ENCODE measurements around the gene CDON. TPM values are rescaled to one million over a fixed set of nuclear protein-coding genes. Genes with fewer than 3 reads are reported as not detected.

Gene CDON
- total RNA-seq, 1 experiment from 2014 or later: 17.2 TPM

GRCh38 chr11:126101930-126102283 lies 39.2 kb upstream of the CDON start:
- peaks cover 16% of the 10 kb centered on the region; the same call in 1 of the 2 replicates for H3K4me1 ChIP-seq (ENCODE audit: insufficient read depth, low read length)
- H2AFZ ChIP-seq (ENCODE audit: low read length): no peak overlapping the region
- no CpG with 5 or more reads among the region's 5 CpGs for WGBS (ENCODE audit: extremely low coverage, insufficient read length, low lambda C conversion rate)
- no peak overlapping the region for H3T11ph ChIP-seq (ENCODE audit: low read length)
- H2BK5ac ChIP-seq (ENCODE audit: insufficient read length, low read length): no peak overlapping the region
- no peak overlapping the region for H3K4ac ChIP-seq (ENCODE audit: low read depth, low read length)
- no peak for TF ChIP-seq CTCF (conservative IDR thresholded peaks at IDR 0.05)
- no peaks in the 10 kb centered on the region for H3K79me1 ChIP-seq (ENCODE audit: insufficient read depth, low read depth, low read length, poor library complexity, severe bottlenecking)
- no peaks in the 10 kb centered on the region for H3K27me3 ChIP-seq (ENCODE audit: insufficient read depth, low read length)
- no peak overlapping the region for H2BK12ac ChIP-seq (ENCODE audit: insufficient read length, low read depth, low read length)
- H3K23me2 ChIP-seq (ENCODE audit: insufficient read length, low read depth, low read length, poor library complexity, severe bottlenecking): no peaks in the 10 kb centered on the region
- no peaks in the 10 kb centered on the region for H4K20me1 ChIP-seq (ENCODE audit: control insufficient read depth, insufficient read depth, insufficient read length)
- no peak overlapping the region for H3K27ac Mint-ChIP-seq
- H3K36me3 Mint-ChIP-seq (ENCODE audit: insufficient read depth in 1 of 3, low read depth in 3 of 3): no peaks in the 10 kb centered on the region; a peak in 1 of 7 replicates
- no peak overlapping the region for H4K8ac ChIP-seq (replicated peaks; ENCODE audit: insufficient read length, low read depth, low read length)
- no peak overlapping the region for H3K14ac ChIP-seq (ENCODE audit: insufficient read depth, low read length)
- H3K56ac ChIP-seq (ENCODE audit: insufficient read length, low read depth, low read length): no peak overlapping the region
- no peak overlapping the region for H3K4me3 Mint-ChIP-seq
- no peak overlapping the region for H3K4me2 ChIP-seq (ENCODE audit: insufficient read depth, insufficient read length, low read length)
- no peak overlapping the region for H2BK20ac ChIP-seq (ENCODE audit: low read depth, low read length, poor library complexity, severe bottlenecking)
- no peak overlapping the region for H2AK5ac ChIP-seq (ENCODE audit: insufficient read length, low read length)
- no peak overlapping the region for H3K9ac ChIP-seq (ENCODE audit: extremely low read depth, insufficient read length, low read length)
- no peaks in the 10 kb centered on the region for H3K9me3 ChIP-seq (ENCODE audit: control insufficient read depth, low read depth, low read length)
- no peak overlapping the region for H2BK120ac ChIP-seq (ENCODE audit: low read depth, low read length, poor library complexity, severe bottlenecking)
- no peak overlapping the region for H4K91ac ChIP-seq (ENCODE audit: insufficient read length, low read depth, low read length)
- DNase-seq: no peak
- H3K9me3 Mint-ChIP-seq: no peaks in the 10 kb centered on the region; a peak in 1 of 5 replicates
- peaks cover 4% of the 10 kb centered on the region for H3K27me3 Mint-ChIP-seq (ENCODE audit: low read depth)
- H3K4me1 Mint-ChIP-seq: peaks cover 70 to 78% of the 10 kb centered on the region in 2 experiments
- no peak overlapping the region for H2BK15ac ChIP-seq (ENCODE audit: low read depth, low read length)
- H4K5ac ChIP-seq (ENCODE audit: insufficient read length, low read depth, low read length): no peak overlapping the region
- H3K18ac ChIP-seq (ENCODE audit: insufficient read length, low read depth, low read length): no peak overlapping the region
- H3K27ac ChIP-seq (ENCODE audit: insufficient read length, low read depth, low read length): no peak overlapping the region
- no peak overlapping the region for H3K23ac ChIP-seq (ENCODE audit: insufficient read length, low read depth, low read length)
- no peaks in the 10 kb centered on the region for H3K79me2 ChIP-seq (ENCODE audit: insufficient read depth, low read length)

Data from H9 (cell line).